Measurements from ENCODE around the gene PTPN22. TPM values are rescaled to one million over a fixed set of nuclear protein-coding genes. Genes with fewer than 3 reads are reported as not detected.

The PTPN22 gene
- polyA plus RNA-seq, 3 donors = 9.7 to 43.7 (median 29.7) TPM

DNA sequence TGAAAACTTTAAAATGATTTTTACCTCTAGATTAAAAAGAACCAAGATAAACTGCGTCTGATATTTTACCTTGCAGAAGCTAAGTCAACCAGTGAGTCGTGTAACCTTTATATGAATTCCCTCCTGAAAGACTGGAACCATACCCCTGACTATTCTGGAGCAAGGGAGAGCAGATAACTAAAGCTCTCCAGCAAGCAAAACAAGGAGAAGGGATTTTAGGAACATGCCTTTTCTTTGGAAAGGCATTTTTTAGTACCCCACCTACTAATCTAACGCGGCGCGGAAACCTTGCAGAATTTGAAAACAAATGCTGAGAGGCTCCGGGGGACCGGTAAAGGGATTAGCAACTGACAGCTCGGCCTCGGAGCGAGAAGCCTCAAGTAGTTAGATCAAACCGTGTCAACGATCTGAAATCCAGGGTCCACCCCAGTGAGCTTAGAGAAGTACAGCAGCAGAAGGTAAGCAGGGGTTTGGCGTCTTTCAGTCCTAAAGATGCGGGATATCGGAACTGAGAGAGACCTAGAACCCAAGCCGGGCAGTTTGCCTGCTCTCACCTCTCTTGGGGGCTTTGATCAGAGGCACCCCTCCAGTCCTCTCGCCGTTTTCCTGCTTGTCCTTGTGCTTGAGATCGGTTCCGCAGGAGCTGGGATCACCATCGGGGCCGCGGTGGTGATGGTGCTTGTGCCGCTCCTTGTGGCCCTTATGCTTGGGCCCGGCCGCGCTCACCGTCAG is 60.2 kb downstream of the PTPN22 start:
- DNase-seq = peak in 2 of 3 donors; percentile 12 to 32
- Histone ChIP-seq H3K36me3 (replicated peaks in 1 of 2; ENCODE audit: control insufficient read depth in 1 of 2, insufficient read depth in 2 of 2, low read length in 2 of 2) (peaks cover 14 to 25% of the 10 kb centered on the region in 2 donors), H3K9ac (ENCODE audit: insufficient read depth, low read length, poor library complexity, severe bottlenecking) (peak overlapping the region; percentile 95), H3K4me2 (replicated peaks; ENCODE audit: extremely low read depth, low read length, poor library complexity, severe bottlenecking) (peak overlapping the region; percentile 89), H3K27ac (ENCODE audit: low read depth in 1 of 2, low read length in 2 of 2) (peak overlapping the region; percentile 83 to 91), H2AFZ (ENCODE audit: insufficient read depth, low read depth, low read length, poor library complexity, severe bottlenecking) (peak overlapping the region; percentile 91), H3K27me3 (ENCODE audit: control insufficient read depth in 2 of 2, insufficient read depth in 2 of 2, low read length in 2 of 2) (no peaks in the 10 kb centered on the region), H3K79me2 (ENCODE audit: insufficient read depth, low read length) (peaks cover 58% of the 10 kb centered on the region), H3K4me1 (ENCODE audit: control insufficient read depth in 1 of 2, insufficient read depth in 2 of 2, low read length in 2 of 2) (peaks cover 31 to 39% of the 10 kb centered on the region in 2 donors), H3K9me3 (replicated peaks in 1 of 2; ENCODE audit: control insufficient read depth in 1 of 2, insufficient read depth in 1 of 2, low read length in 2 of 2) (no peaks in the 10 kb centered on the region), H4K20me1 (ENCODE audit: insufficient read depth, low read length) (peaks cover 22% of the 10 kb centered on the region), H3K4me3 (replicated peaks in 1 of 3; ENCODE audit: low read depth in 2 of 3, low read length in 3 of 3) (peak overlapping the region; percentile 74 to 94 (median 79))
- Mint-ChIP-seq H3K4me3 (peak overlapping the region; percentile 95 to 98), H3K27me3 (ENCODE audit: low read depth in 3 of 3) (peaks cover 0 to 1% (median 0%) of the 10 kb centered on the region in 3 donors), H3K9me3 (no peaks in the 10 kb centered on the region), H3K36me3 (peaks cover 18 to 28% of the 10 kb centered on the region in 2 donors), H3K4me1 (peaks cover 32% of the 10 kb centered on the region), H3K27ac (peak overlapping the region; percentile 88 to 97 (median 95))
- 0% methylated on average over 23 of the region's 29 CpGs for WGBS (ENCODE audit: insufficient coverage)
- intact Hi-C loops (cut with micrococcal nuclease) = loop anchor here in 1 of 2 donors (5.0 kb wide), 2 partner anchors 54 to 946 kb away; partner anchors contain the start of genes CSDE1 and PHTF1
- TF ChIP-seq, protein P1, sequence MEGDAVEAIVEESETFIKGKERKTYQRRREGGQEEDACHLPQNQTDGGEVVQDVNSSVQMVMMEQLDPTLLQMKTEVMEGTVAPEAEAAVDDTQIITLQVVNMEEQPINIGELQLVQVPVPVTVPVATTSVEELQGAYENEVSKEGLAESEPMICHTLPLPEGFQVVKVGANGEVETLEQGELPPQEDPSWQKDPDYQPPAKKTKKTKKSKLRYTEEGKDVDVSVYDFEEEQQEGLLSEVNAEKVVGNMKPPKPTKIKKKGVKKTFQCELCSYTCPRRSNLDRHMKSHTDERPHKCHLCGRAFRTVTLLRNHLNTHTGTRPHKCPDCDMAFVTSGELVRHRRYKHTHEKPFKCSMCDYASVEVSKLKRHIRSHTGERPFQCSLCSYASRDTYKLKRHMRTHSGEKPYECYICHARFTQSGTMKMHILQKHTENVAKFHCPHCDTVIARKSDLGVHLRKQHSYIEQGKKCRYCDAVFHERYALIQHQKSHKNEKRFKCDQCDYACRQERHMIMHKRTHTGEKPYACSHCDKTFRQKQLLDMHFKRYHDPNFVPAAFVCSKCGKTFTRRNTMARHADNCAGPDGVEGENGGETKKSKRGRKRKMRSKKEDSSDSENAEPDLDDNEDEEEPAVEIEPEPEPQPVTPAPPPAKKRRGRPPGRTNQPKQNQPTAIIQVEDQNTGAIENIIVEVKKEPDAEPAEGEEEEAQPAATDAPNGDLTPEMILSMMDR (IDR thresholded peaks at IDR 0.05) = no peak

DNA sequence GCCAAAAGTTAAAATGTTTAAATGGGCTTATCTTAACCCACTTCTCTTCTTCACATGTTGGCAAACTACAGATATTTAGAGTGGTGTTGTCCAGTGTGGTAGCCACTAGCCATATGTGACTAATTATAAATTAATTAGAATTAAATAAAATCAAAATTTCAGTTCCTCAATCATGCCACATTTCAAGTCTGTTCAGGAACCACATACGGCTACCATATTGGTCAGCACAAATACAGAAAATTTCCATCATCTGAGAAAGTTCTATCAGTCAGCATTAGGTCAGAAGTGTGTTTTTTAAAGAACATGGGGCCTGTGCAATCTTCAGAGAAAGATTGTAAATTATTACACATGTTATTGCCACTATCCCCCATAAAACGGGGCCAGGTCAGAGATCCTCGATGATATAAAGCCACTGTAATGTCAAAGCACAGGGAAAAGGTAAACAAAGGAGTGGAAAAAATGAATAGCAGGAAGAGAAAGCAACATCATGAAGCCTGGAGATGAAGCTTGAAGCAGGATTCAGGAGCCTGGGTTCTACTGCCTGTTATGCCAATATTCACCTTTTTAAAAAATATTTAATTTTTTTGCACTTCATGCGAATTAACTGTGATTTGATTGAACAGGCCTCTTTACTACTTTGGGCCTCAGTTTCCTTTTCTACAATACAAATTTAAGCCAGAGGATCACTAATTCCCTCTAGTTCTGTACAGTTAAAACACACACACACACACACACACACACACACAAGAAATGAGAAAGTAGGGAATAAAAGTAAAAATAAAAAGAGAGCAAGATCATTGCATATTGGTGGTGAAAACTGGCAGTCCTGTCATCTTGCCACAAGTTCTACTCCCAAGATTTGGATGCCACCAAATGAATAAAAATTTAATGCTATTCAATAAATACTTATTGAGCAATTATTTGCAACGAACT is 61.6 kb downstream of the PTPN22 start:
- peak overlapping the region; percentile 24 to 35 for H3K4me3 Mint-ChIP-seq
- intact Hi-C loops (cut with micrococcal nuclease) = loop anchor here in 1 of 2 donors (5.0 kb wide), 2 partner anchors 53 to 947 kb away; partner anchors contain the start of genes CSDE1 and PHTF1
- H3K27me3 ChIP-seq (ENCODE audit: control insufficient read depth in 2 of 2, insufficient read depth in 2 of 2, low read length in 2 of 2) = no peaks in the 10 kb centered on the region
- H3K27me3 Mint-ChIP-seq (ENCODE audit: low read depth in 3 of 3) = peaks cover 0 to 1% (median 0%) of the 10 kb centered on the region in 3 donors
- peaks cover 12 to 22% of the 10 kb centered on the region in 2 donors for H3K36me3 Mint-ChIP-seq
- TF ChIP-seq, protein P1 (IDR thresholded peaks at IDR 0.05) = no peak
- H3K27ac ChIP-seq (ENCODE audit: low read depth in 1 of 2, low read length in 2 of 2) = peak overlapping the region in 1 of 2 donors; percentile 50
- peaks cover 36% of the 10 kb centered on the region for H4K20me1 ChIP-seq (ENCODE audit: insufficient read depth, low read length)
- H3K9me3 Mint-ChIP-seq = no peaks in the 10 kb centered on the region
- H3K27ac Mint-ChIP-seq = peak overlapping the region in 3 of 7 donors; percentile 54 to 80 (median 59)
- H3K9ac ChIP-seq (ENCODE audit: insufficient read depth, low read length, poor library complexity, severe bottlenecking) = no peak overlapping the region
- H3K4me2 ChIP-seq (replicated peaks; ENCODE audit: extremely low read depth, low read length, poor library complexity, severe bottlenecking) = peak overlapping the region; percentile 89
- H2AFZ ChIP-seq (ENCODE audit: insufficient read depth, low read depth, low read length, poor library complexity, severe bottlenecking) = no peak overlapping the region
- H3K4me1 ChIP-seq (ENCODE audit: control insufficient read depth in 1 of 2, insufficient read depth in 2 of 2, low read length in 2 of 2) = peaks cover 34 to 46% of the 10 kb centered on the region in 2 donors
- no CpG with 5 or more reads among the region's 5 CpGs for whole genome bisulfite sequencing (ENCODE audit: insufficient coverage)
- peak overlapping the region in 1 of 3 experiments; percentile 94 for H3K4me3 ChIP-seq (replicated peaks in 1 of 3; ENCODE audit: low read depth in 2 of 3, low read length in 3 of 3)
- DNase-seq = no peak
- H3K36me3 ChIP-seq (replicated peaks in 1 of 2; ENCODE audit: control insufficient read depth in 1 of 2, insufficient read depth in 2 of 2, low read length in 2 of 2) = peaks cover 3 to 11% of the 10 kb centered on the region in 2 donors
- peaks cover 40% of the 10 kb centered on the region for H3K4me1 Mint-ChIP-seq
- no peaks in the 10 kb centered on the region for H3K9me3 ChIP-seq (replicated peaks in 1 of 2; ENCODE audit: control insufficient read depth in 1 of 2, insufficient read depth in 1 of 2, low read length in 2 of 2)
- peaks cover 71% of the 10 kb centered on the region for H3K79me2 ChIP-seq (ENCODE audit: insufficient read depth, low read length)

Measured in CD14-positive monocyte (primary cell).